T-helper 1 cell (primary cell): ENCODE results near the gene HIRIP3.
"Not testable (repeated sequence)": the region's sequence is repeated elsewhere in the genome, so short reads cannot be mapped to it uniquely, and the experiment has no call there.

Source experiments
- DNase-seq, 5 donors: peaks; one replicate each; pipeline ENCODE4 v3.0.0-alpha.2; 2012 to 2020

The HIRIP3 gene

GRCh38 chr16:29982560-29983419 lies 12.6 kb downstream of the HIRIP3 start:
- no peak for DNase-seq

DNA sequence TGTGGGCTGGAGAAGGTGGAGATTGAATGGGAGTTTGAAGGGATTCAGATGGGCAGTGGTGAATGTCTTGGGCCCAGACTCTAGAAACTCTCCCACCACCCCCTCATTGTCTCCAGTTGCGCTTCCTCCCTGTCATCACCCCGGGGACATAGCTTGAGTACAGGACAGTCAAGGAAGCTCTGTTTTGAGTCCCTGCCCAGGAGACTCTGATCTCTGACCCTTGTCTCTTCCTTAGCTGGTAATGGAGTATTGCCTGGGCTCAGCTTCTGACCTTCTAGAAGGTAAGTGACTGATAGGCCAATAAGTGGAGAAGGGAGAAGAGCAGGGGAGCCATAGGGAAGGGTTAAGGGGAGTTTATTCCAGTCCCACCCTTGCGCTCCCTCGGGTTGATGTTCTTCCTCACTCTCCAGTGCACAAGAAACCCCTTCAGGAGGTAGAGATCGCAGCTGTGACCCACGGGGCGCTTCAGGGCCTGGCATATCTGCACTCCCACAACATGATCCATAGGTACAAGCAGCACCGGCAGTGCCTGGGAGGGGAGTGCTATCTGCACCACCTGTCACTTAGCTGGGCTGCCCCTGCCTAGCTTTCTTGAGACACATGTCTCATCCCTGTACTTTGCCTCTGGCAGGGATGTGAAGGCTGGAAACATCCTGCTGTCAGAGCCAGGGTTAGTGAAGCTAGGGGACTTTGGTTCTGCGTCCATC lies 16.7 kb downstream of the HIRIP3 start:
- no peak for DNase-seq

GRCh38 chr16:29978081-29978480 lies 17.3 kb downstream of the HIRIP3 start:
- DNase-seq, result no peak

GRCh38 chr16:29977063-29977825 lies 18.2 kb downstream of the HIRIP3 start:
- no peak for DNase-seq

DNA sequence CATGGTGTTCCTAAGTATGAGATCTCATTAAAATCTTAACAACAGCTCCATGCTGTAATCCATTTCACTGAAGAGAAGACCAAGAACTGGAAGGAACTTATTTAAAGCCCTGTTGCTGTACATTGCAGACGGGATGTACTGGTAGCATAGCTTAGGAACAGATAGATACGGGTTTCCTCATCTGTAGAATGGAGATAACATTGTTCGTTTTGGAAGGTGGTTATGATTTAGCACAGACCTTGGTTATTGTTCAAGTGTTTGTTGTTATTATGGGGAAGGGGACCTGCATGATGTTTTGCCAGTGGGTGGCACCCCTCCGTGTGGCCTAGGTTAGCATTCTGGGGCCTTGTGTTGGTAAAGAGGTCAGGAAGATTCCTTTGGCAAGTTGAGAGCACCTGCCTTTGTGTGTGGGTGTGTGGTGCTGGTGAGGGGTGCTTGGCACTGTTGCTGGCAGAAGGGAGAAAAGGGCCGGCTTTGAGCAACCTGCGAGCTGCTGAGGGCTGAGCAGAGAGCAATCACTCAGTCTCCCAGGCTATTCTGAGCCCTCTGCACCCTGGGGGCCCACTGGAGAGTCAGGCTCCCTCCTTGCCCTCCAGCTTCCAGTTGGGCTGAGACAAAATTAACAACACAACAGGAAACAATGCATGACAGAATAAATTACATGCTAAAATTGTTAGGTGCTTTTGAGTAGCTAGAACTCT lies 19.5 kb downstream of the HIRIP3 start:
- DNase-seq, result no peak

DNA sequence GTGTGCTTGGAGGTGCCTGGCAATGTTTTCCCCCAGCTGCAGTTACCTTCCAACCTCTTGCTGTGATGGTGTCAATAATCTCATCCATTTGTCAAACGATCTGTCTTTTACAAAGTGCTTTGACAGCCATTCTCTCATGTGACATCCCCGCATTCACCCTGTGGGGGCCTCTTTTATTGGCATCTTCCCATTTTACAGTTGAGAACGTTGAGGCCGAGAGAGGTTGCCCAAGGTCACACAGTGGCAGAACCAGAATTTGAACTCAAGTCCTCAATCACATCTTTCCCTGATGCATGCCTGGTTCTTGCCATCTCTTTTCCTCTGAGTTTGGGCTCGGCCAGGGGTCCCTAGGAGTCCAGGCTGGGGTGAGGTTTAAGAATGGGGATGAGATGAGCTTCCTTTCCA lies 20.3 kb downstream of the HIRIP3 start:
- DNase-seq, result no peak

- DNase-seq, result peak in 1 of 5 donors; percentile 21
Observed at GRCh38 chr16:29974291-29975133, 20.9 kb downstream of the HIRIP3 start.

GRCh38 chr16:29973384-29974246 lies 21.8 kb downstream of the HIRIP3 start, which contains the start of gene TAOK2:
TSS of gene TAOK2 (plus strand) at chr16:29973868. CDS start at chr16:29977773, 3,905 bp downstream.
- DNase-seq, result peak; percentile 88 to 98 (median 89)

GRCh38 chr16:29972992-29973383 lies 22.4 kb downstream of the HIRIP3 start:
- no peak for DNase-seq

DNA sequence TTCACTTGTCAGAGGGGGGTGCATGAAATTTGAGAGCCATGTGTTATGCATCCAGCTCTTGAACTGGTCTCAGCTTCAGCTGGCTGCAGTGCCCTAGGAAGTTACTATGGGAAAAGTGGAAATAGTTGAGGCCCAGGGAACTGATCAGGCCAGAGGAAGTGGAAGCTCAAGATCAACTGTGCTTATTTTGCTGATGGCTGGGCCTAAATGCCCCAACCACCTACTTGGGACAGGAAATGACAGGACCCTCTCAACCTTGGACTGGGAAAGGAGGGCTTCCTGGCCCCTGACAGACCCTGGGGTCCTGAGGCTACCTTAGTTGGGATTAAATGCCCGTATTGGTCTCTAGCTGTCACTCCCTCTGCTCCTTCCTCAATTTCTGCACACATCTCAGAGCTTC lies 22.9 kb downstream of the HIRIP3 start:
- no peak for DNase-seq

- DNase-seq, result no peak
Observed at GRCh38 chr16:29971304-29971703, 24.1 kb downstream of the HIRIP3 start.

- DNase-seq, result no peak
Observed at GRCh38 chr16:29968205-29968604, 27.2 kb downstream of the HIRIP3 start.

GRCh38 chr16:29963021-29963743 lies 32.2 kb downstream of the HIRIP3 start:
- DNase-seq, result no peak

DNA sequence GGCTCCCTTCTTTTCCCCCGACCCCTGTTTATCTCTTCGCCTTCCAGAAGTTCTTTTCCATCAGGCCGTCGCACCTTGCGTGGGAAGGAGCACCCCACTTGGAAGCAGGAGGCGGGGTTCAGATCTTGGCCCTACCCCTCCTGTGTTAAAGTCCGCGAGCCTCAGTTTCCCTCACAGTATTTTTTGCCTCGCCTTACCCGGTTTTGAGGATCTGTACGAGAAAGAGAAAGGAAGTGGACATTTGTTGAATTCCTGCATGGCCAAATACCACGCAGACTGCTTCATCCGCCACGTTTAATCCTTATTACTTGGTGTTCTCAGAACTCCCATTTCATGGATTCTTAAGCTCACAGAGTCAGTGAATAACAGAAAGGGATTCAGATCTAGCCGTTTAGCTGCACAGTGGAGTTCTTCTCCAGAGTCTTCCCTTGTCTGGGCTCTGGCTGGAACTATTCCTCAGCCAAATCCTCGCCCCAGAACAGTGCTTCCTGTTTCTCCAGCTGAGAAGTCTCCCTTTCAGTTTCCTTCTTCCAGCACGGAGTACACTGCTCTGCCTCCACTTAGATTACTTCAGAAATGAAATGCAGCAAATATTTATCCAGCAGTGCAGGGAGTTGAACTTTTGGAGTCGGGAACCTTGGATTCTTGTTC lies 32.9 kb downstream of the HIRIP3 start:
- DNase-seq, result no peak

DNA sequence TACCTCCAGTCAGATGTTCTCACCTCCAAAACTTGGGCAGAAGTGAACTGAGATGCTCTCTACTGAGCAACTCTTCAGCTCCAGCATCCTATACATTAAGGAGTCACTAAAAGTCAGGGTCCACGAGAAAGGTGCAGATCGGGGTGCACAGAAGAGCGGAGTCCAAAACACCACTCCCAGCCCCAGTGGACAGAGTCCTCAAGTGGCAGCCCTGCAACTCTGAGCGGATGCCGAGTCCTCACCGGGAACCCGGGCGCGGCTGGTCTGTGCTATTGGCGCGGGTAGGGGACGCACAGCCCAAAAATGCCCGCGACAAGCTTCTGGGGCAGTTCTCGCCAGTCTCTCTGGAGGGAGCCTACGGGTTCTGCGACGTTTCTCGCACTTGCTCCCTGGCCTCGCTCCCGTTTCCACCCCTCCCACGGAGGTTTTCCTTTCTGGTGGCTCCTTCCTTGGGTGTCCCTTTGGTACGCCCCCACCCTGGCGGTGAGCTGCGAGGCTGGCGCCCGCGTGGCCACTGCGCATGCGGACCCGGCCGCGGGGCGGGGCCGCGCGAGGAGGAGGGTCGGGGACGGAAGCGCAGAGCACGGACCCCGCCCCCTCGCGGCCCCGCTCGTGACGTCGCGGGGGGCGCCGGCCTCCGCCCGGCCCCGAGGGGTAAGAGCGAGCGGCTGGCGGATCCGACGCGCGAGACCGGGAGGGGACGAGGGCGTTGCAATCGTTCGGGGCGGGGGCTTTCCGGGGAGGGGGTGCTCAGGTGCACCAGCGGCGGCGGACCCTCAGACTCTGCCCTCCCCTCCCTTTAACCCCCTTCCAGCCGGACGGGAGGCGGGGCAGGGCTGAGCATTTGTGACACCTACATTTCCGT lies 33.7 kb downstream of the HIRIP3 start, which contains the start of gene TMEM219:
TSS of gene TMEM219 (plus strand) at position 601 of the 865 bp plus-strand sequence. CDS start 1,065 bp downstream, outside the sequence.
- DNase-seq, result peak; percentile 88 to 95 (median 89)

DNA sequence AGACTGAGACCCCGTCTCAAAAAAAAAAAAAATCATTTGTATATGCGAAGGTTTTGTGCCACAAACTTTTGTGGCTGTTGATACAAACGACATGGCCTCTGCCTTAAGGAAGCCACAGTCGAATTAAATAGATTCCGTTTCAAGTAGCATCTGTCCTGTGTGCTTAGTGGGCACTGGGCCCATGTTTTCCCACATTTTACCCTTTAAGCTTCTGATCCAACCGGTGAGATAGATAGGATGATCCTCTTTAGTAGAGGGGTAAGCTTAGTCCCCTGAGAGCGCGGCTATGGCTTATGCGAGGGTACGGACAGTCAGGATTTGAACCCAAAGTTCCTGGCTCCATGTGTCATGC lies 34.3 kb downstream of the HIRIP3 start:
- no peak for DNase-seq

DNA sequence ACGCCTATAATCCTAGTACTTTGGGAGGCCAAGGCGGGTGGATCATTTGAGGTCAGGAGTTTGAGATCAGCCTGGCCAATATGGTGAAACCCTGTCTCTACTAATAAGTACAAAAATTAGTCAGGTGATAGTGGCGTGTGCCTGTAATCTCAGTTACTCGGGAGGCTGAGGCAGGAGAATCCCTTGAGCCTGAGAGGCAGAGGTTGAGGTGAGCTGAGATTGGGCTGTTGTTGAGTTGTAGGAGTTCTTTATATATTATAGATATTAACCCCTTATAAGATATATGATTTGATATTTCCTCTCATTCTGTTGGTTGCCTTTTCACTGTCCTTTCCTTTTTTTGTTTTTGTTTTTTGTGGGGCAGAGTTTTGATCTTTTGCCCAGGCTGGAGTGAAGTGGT lies 35.6 kb downstream of the HIRIP3 start:
- DNase-seq, result not testable (repeated sequence)

DNA sequence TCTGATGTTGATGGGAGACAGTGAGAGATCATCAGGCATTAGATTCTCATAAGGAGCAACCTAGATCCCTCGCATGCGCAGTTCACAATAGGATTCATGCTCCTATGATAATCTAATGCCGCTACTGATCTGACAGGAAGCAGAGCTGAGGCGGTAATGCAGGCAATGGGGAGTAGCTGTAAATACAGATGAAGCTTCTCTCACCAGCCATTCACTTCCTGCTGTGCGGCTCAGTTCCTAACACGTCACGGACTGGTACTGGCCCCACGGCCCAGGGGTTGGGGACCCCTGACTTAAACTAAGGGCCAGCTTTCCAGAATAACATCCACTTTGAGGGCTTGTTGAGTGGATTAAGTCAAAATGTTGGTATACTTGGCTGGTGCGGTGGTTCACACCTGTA lies 36.1 kb downstream of the HIRIP3 start:
- DNase-seq, result no peak
